HAP-1 (cell line): Measurements from ENCODE around the gene AKTIP.
A peak's percentile ranks its signal among the peaks of the same experiment; 100 is the strongest.

ENCODE experiments used
- DNase-seq, 2 experiments: peaks; one replicate each; pipeline ENCODE4 v3.0.0-alpha.2; 2016 to 2020; ENCODE audit warnings: low spot score in 2 of 2
- H3K27me3 ChIP-seq: fragments of 250-450 bp; sonication (Bioruptor Pico); 2 replicates; pipeline ENCODE4 v1.5.1; 2020; ENCODE audit warnings: low read depth, mild to moderate bottlenecking, moderate library complexity
- H3K36me3 ChIP-seq: fragments of 250-450 bp; sonication (Bioruptor Pico); replicated peaks from 2 replicates; pipeline ENCODE4 v1.5.1; 2020; ENCODE audit warnings: mild to moderate bottlenecking
- H3K4me1 ChIP-seq: fragments of 250-450 bp; sonication (Bioruptor Pico); 2 replicates; pipeline ENCODE4 v1.5.1; 2020; ENCODE audit warnings: mild to moderate bottlenecking
- H3K4me3 ChIP-seq: fragments of 250-450 bp; sonication (Bioruptor Pico); 2 replicates; pipeline ENCODE4 v1.5.1; 2020; ENCODE audit warnings: mild to moderate bottlenecking, moderate library complexity
- H3K9me3 ChIP-seq: fragments of 250-450 bp; sonication (Bioruptor Pico); 2 replicates; pipeline ENCODE4 v1.5.1; 2020; ENCODE audit warnings: mild to moderate bottlenecking, moderate library complexity
- in situ Hi-C: fragments of 300-500 bp; cut with MboI; formaldehyde crosslinking; loops from 3 replicates; pipeline ENCODE4 v1.14.3; 2020; ENCODE audit warnings: low sequenced_read_pairs, inconsistent platforms, mixed read lengths

Gene AKTIP

GRCh38 chr16:53507464-53508179, 4.6 kb upstream of the AKTIP start:
- no peak overlapping the region for H3K4me3 ChIP-seq
- H3K9me3 ChIP-seq = no peaks in the 10 kb centered on the region
- no peaks in the 10 kb centered on the region for H3K27me3 ChIP-seq
- in situ Hi-C loops = no loop called here
- peaks cover 4% of the 10 kb centered on the region; the same call in 1 of the 2 replicates for H3K4me1 ChIP-seq
- DNase-seq = no peak
- no peaks in the 10 kb centered on the region for H3K36me3 ChIP-seq

- no peak for DNase-seq
- Histone ChIP-seq H3K4me1 (peaks cover 13% of the 10 kb centered on the region), H3K9me3 (no peaks in the 10 kb centered on the region), H3K36me3 (no peaks in the 10 kb centered on the region), H3K27me3 (no peaks in the 10 kb centered on the region), H3K4me3 (no peak overlapping the region)
- in situ Hi-C loops = no loop called here
These were observed 3.2 kb upstream of the AKTIP start for GRCh38 chr16:53506254-53506653.

- peaks cover 13% of the 10 kb centered on the region for H3K4me1 ChIP-seq
- no peak overlapping the region for H3K4me3 ChIP-seq
- DNase-seq = no peak
- no peaks in the 10 kb centered on the region for H3K27me3 ChIP-seq
- H3K9me3 ChIP-seq = no peaks in the 10 kb centered on the region
- H3K36me3 ChIP-seq = no peaks in the 10 kb centered on the region
- in situ Hi-C loops = no loop called here
These were observed 1.7 kb upstream of the AKTIP start for GRCh38 chr16:53504665-53505064.

- no peaks in the 10 kb centered on the region for H3K27me3 ChIP-seq
- no peaks in the 10 kb centered on the region for H3K9me3 ChIP-seq
- no peaks in the 10 kb centered on the region for H3K36me3 ChIP-seq
- H3K4me1 ChIP-seq = peaks cover 13% of the 10 kb centered on the region
- DNase-seq = peak in 1 of 2 experiments; percentile 23
- H3K4me3 ChIP-seq = peak overlapping the region; percentile 14
- in situ Hi-C loops = no loop called here
These were observed 1.1 kb upstream of the AKTIP start for GRCh38 chr16:53503991-53504663.

GRCh38 chr16:53503270-53503923, 388 bp upstream of the AKTIP start:
- no peaks in the 10 kb centered on the region for H3K36me3 ChIP-seq
- H3K4me1 ChIP-seq = peaks cover 13% of the 10 kb centered on the region
- H3K27me3 ChIP-seq = no peaks in the 10 kb centered on the region
- peak; percentile 99 to 100 for DNase-seq
- in situ Hi-C loops = no loop called here
- peak overlapping the region; percentile 80 for H3K4me3 ChIP-seq
- H3K9me3 ChIP-seq = no peaks in the 10 kb centered on the region

- Histone ChIP-seq H3K36me3 (no peaks in the 10 kb centered on the region), H3K9me3 (no peaks in the 10 kb centered on the region), H3K4me1 (peaks cover 13% of the 10 kb centered on the region), H3K27me3 (no peaks in the 10 kb centered on the region), H3K4me3 (peak overlapping the region; percentile 80)
- DNase-seq = peak in 1 of 2 experiments; percentile 21
- in situ Hi-C loops = no loop called here
These were observed 1.7 kb downstream of the AKTIP start for GRCh38 chr16:53501216-53501859.

- peaks cover 17% of the 10 kb centered on the region for H3K36me3 ChIP-seq
- no peak overlapping the region for H3K4me3 ChIP-seq
- H3K4me1 ChIP-seq = peaks cover 9% of the 10 kb centered on the region
- DNase-seq = no peak
- H3K27me3 ChIP-seq = no peaks in the 10 kb centered on the region
- no peaks in the 10 kb centered on the region for H3K9me3 ChIP-seq
- in situ Hi-C loops = no loop called here
These were observed 4.0 kb downstream of the AKTIP start for GRCh38 chr16:53498984-53499383.

- in situ Hi-C loops = no loop called here
- H3K9me3 ChIP-seq = no peaks in the 10 kb centered on the region
- DNase-seq = no peak
- H3K27me3 ChIP-seq = no peaks in the 10 kb centered on the region
- no peaks in the 10 kb centered on the region for H3K4me1 ChIP-seq
- peaks cover 44% of the 10 kb centered on the region for H3K36me3 ChIP-seq
- H3K4me3 ChIP-seq = no peak overlapping the region
These were observed 7.7 kb downstream of the AKTIP start for GRCh38 chr16:53495325-53495724.

- no peaks in the 10 kb centered on the region for H3K4me1 ChIP-seq
- H3K4me3 ChIP-seq = no peak overlapping the region
- in situ Hi-C loops = no loop called here
- H3K9me3 ChIP-seq = no peaks in the 10 kb centered on the region
- no peaks in the 10 kb centered on the region for H3K27me3 ChIP-seq
- H3K36me3 ChIP-seq = peaks cover 50% of the 10 kb centered on the region
- DNase-seq = no peak
These were observed 8.4 kb downstream of the AKTIP start for GRCh38 chr16:53494636-53495035.

GRCh38 chr16:53492503-53492902, 10.5 kb downstream of the AKTIP start:
- Histone ChIP-seq H3K9me3 (no peaks in the 10 kb centered on the region), H3K36me3 (peaks cover 50% of the 10 kb centered on the region), H3K4me3 (no peak overlapping the region), H3K27me3 (no peaks in the 10 kb centered on the region), H3K4me1 (no peaks in the 10 kb centered on the region)
- DNase-seq = no peak
- in situ Hi-C loops = no loop called here

GRCh38 chr16:53489755-53490154, 13.3 kb downstream of the AKTIP start:
- Histone ChIP-seq H3K9me3 (no peaks in the 10 kb centered on the region), H3K4me3 (no peak overlapping the region)
- in situ Hi-C loops = no loop called here

GRCh38 chr16:53486230-53486629, 16.8 kb downstream of the AKTIP start:
- in situ Hi-C loops = no loop called here
- Histone ChIP-seq H3K36me3 (peaks cover 41% of the 10 kb centered on the region), H3K4me3 (no peak overlapping the region), H3K4me1 (peaks cover 8% of the 10 kb centered on the region), H3K9me3 (no peaks in the 10 kb centered on the region), H3K27me3 (no peaks in the 10 kb centered on the region)
- DNase-seq = no peak

More at GRCh38 chr16:53489755-53490154, 13.3 kb downstream of the AKTIP start:
- Histone ChIP-seq H3K4me1 (no peaks in the 10 kb centered on the region), H3K27me3 (no peaks in the 10 kb centered on the region), H3K36me3 (peaks cover 49% of the 10 kb centered on the region)
- DNase-seq = no peak

- Histone ChIP-seq H3K4me1 (peaks cover 8% of the 10 kb centered on the region), H3K9me3 (no peaks in the 10 kb centered on the region), H3K27me3 (no peaks in the 10 kb centered on the region), H3K36me3 (peaks cover 44% of the 10 kb centered on the region), H3K4me3 (no peak overlapping the region)
- in situ Hi-C loops = no loop called here
- DNase-seq = no peak
These were observed 18.5 kb downstream of the AKTIP start for GRCh38 chr16:53484542-53484941.

- Histone ChIP-seq H3K36me3 (peaks cover 54% of the 10 kb centered on the region), H3K27me3 (no peaks in the 10 kb centered on the region), H3K4me3 (no peak overlapping the region), H3K9me3 (no peaks in the 10 kb centered on the region), H3K4me1 (peaks cover 8% of the 10 kb centered on the region)
- in situ Hi-C loops = no loop called here
- no peak for DNase-seq
These were observed 20.9 kb downstream of the AKTIP start for GRCh38 chr16:53482123-53482522.
